Measurements from ENCODE around the gene ATP13A3.
"Not testable (repeated sequence)": the region's sequence is repeated elsewhere in the genome, so short reads cannot be mapped to it uniquely, and the experiment has no call there.

The ATP13A3 gene

GRCh38 chr3:194508491-194509453, 22.0 kb upstream of the ATP13A3 start:
- no peak for DNase-seq (ENCODE audit: low spot score)
- Mint-ChIP-seq H3K9me3 (no peaks in the 10 kb centered on the region), H3K27ac (no peak overlapping the region), H3K4me1 (ENCODE audit: low read depth) (no peaks in the 10 kb centered on the region), H3K36me3 (ENCODE audit: low read depth) (peaks cover 4% of the 10 kb centered on the region), H3K27me3 (ENCODE audit: low read depth) (no peaks in the 10 kb centered on the region), H3K4me3 (no peak overlapping the region)

- Mint-ChIP-seq H3K27me3 (ENCODE audit: low read depth) (no peaks in the 10 kb centered on the region), H3K36me3 (ENCODE audit: low read depth) (peaks cover 4% of the 10 kb centered on the region), H3K27ac (no peak overlapping the region), H3K4me3 (no peak overlapping the region), H3K9me3 (no peaks in the 10 kb centered on the region), H3K4me1 (ENCODE audit: low read depth) (no peaks in the 10 kb centered on the region)
- no peak for DNase-seq (ENCODE audit: low spot score)
Observed at GRCh38 chr3:194507571-194507970, 20.8 kb upstream of the ATP13A3 start.

GRCh38 chr3:194505791-194506415, 19.1 kb upstream of the ATP13A3 start:
- no peaks in the 10 kb centered on the region for H3K9me3 Mint-ChIP-seq
- no peaks in the 10 kb centered on the region for H3K27me3 Mint-ChIP-seq (ENCODE audit: low read depth)
- H3K36me3 Mint-ChIP-seq (ENCODE audit: low read depth) = peaks cover 5% of the 10 kb centered on the region
- no peak for DNase-seq (ENCODE audit: low spot score)
- H3K4me1 Mint-ChIP-seq (ENCODE audit: low read depth) = no peaks in the 10 kb centered on the region
- H3K4me3 Mint-ChIP-seq = no peak overlapping the region
- H3K27ac Mint-ChIP-seq = no peak overlapping the region

- Mint-ChIP-seq H3K4me1 (ENCODE audit: low read depth) (no peaks in the 10 kb centered on the region), H3K4me3 (no peak overlapping the region), H3K27ac (no peak overlapping the region), H3K9me3 (no peaks in the 10 kb centered on the region), H3K27me3 (ENCODE audit: low read depth) (no peaks in the 10 kb centered on the region), H3K36me3 (ENCODE audit: low read depth) (peaks cover 9% of the 10 kb centered on the region)
- DNase-seq (ENCODE audit: low spot score) = no peak
Observed at GRCh38 chr3:194504861-194505260, 18.1 kb upstream of the ATP13A3 start.

DNA sequence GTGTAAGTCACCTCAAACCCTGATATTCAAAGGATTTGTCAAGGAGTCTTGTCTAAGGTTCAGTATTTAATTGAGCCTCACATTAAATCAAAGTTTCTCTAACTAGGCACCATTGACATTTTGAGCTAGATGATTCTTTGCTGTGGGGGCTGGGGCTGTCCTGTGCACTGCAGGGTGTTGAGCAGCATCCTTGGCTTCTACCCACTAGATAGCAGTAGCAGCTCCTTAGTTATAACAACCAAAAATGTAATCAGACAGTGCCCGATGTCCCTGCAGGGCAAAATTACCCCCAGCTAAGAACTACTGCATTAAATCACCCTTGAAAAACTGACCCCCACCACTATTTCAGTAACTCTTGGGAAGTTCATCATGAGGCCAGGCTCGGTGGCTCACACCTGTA, 17.3 kb upstream of the ATP13A3 start:
- Mint-ChIP-seq H3K27me3 (ENCODE audit: low read depth) (no peaks in the 10 kb centered on the region), H3K27ac (no peak overlapping the region), H3K9me3 (no peaks in the 10 kb centered on the region), H3K36me3 (ENCODE audit: low read depth) (peaks cover 9% of the 10 kb centered on the region), H3K4me3 (no peak overlapping the region), H3K4me1 (ENCODE audit: low read depth) (no peaks in the 10 kb centered on the region)
- no peak for DNase-seq (ENCODE audit: low spot score)

GRCh38 chr3:194503081-194503531, 16.3 kb upstream of the ATP13A3 start:
- Mint-ChIP-seq H3K4me3 (no peak overlapping the region), H3K27me3 (ENCODE audit: low read depth) (no peaks in the 10 kb centered on the region), H3K36me3 (ENCODE audit: low read depth) (peaks cover 9% of the 10 kb centered on the region), H3K4me1 (ENCODE audit: low read depth) (no peaks in the 10 kb centered on the region), H3K27ac (no peak overlapping the region), H3K9me3 (no peaks in the 10 kb centered on the region)
- no peak for DNase-seq (ENCODE audit: low spot score)

DNA sequence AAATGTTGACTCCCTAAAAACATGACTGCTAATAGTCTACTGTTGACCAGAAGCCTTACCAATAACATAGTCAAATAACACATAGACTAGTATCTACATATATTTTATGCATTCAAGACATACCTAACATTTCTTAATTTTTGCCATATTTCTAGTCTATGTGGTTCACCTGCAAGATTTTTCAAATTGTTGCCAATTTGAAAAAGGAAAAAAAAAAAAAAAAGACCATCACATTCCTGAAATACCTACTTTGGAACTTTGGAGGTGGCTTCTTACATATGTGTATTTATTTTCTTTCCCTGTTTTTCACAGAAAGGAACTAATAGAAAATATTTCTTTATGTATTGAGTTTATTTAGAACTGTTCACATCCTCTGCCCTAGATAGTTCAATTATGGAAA, 13.4 kb upstream of the ATP13A3 start:
- H3K27ac Mint-ChIP-seq = no peak overlapping the region
- H3K9me3 Mint-ChIP-seq = no peaks in the 10 kb centered on the region
- peaks cover 8% of the 10 kb centered on the region for H3K4me1 Mint-ChIP-seq (ENCODE audit: low read depth)
- no peak for DNase-seq (ENCODE audit: low spot score)
- H3K36me3 Mint-ChIP-seq (ENCODE audit: low read depth) = peaks cover 11% of the 10 kb centered on the region
- H3K27me3 Mint-ChIP-seq (ENCODE audit: low read depth) = no peaks in the 10 kb centered on the region
- H3K4me3 Mint-ChIP-seq = no peak overlapping the region

DNA sequence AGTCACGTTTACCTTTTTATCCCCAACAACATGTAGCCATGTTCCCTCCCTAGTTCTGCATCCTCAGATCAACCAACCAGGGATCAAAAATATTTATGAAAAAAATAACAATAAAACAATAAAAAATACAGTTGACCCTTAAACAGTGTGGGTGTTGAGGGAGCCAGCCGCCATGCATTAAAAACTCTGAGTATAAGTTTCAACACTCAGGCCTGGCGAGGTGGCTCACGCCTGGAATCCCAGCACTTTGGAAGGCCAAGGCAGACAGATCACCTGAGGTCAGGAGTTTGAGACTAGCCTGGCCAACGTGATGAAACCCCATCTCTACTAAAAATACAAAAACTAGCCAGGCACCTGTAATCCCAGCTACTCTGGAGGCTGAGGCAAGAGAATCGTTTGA, 12.7 kb upstream of the ATP13A3 start:
- not testable (repeated sequence) for H3K27ac Mint-ChIP-seq; H3K9me3 Mint-ChIP-seq; H3K4me3 Mint-ChIP-seq; DNase-seq (ENCODE audit: low spot score); H3K27me3 Mint-ChIP-seq (ENCODE audit: low read depth); H3K4me1 Mint-ChIP-seq (ENCODE audit: low read depth)
- peaks cover 11% of the 10 kb centered on the region for H3K36me3 Mint-ChIP-seq (ENCODE audit: low read depth)

DNA sequence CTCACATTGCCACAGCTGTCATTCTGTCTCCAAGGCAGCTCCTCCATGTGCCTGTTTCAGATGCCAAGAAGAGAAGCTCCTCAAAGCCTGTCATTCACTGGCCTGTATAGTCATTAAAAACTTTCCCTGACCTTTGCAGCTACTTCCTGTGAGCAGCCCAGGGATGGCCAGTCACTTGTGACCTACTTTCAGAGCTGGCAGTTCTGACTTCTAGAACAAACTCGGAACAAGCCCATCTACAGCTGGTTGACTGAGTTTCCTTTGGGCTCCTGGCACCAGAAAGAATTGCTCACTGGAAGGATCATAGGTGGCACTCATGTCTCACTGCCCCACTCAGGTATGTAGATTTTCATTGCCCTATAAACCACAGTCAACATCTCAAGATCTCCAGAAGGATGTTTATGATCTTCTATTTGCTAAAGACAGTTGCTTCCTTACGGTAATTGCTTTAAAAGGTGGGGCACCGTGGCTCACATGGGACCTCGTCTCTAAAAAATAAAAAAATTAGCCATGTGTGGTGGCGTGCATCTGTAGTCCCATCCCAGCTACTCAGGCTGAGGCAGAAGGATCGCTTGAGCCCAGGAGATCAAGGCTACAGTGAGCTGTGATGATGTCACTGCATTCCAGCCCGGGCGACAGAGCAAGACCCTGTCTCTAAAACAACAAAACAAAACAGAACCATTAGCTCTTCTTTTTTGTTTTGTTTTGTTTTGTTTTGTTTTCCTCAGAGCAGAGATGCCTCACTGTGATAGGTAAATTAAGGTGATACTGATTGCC, 11.2 kb upstream of the ATP13A3 start:
- DNase-seq (ENCODE audit: low spot score) = no peak
- Mint-ChIP-seq H3K36me3 (ENCODE audit: low read depth) (peaks cover 13% of the 10 kb centered on the region), H3K4me1 (ENCODE audit: low read depth) (peaks cover 17% of the 10 kb centered on the region), H3K9me3 (no peaks in the 10 kb centered on the region), H3K27ac (no peak overlapping the region), H3K27me3 (ENCODE audit: low read depth) (no peaks in the 10 kb centered on the region), H3K4me3 (no peak overlapping the region)

DNA sequence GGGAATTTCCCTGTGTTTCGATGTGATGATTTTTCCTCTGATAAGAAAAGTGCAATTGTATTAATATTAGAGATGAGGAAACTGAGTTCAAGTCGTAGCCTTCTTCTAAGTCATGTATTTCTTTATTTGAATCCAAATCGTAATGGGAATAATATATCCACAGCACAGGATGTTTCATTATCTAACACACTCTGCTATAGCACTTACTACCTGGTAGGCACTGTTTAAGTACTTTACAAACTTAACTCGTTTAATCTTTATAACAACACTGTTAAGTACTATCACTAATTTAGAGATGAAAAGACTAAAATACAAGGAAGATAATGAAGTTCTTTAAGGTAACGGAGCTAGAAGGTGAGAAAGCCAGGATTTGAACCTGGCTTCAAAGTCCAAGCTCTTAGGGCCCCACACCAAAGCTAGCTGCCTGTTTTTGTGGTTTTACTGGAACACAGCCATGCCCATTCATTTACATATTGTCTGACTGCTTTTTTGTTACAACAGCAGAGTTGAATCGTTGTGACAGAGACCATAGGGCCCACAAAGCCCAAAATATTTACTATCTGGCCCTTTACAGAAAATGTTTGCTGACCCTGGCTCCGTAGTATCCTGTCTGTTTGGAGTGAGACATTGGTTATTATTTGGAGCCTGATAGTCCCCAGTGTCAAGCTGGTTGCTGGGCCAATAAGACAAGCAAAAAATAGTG, 9.6 kb upstream of the ATP13A3 start:
- DNase-seq (ENCODE audit: low spot score) = no peak
- Mint-ChIP-seq H3K9me3 (no peaks in the 10 kb centered on the region), H3K27me3 (ENCODE audit: low read depth) (no peaks in the 10 kb centered on the region), H3K4me3 (no peak overlapping the region), H3K36me3 (ENCODE audit: low read depth) (peaks cover 13% of the 10 kb centered on the region), H3K4me1 (ENCODE audit: low read depth) (peaks cover 18% of the 10 kb centered on the region), H3K27ac (no peak overlapping the region)

DNA sequence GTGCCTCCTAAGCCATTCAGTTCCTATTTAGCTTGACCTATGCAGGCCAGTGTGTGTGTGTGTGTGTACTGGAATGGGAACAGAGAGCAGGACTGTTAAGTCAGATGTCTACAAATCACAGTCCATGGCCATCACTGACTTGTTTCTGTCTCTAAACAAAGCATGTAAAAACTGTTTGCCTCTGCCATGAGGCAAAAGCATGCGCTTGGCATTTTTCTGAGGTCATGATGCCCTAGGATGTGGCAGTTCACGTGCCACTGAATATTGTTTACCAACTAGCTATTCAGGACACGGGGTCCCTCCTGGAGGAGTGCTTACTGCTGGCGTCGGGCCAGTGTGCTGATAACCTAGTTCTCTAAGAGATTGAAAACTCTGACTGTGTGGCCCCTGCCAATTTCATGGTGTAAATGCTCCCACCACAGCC, 8.2 kb upstream of the ATP13A3 start:
- Mint-ChIP-seq H3K27me3 (ENCODE audit: low read depth) (no peaks in the 10 kb centered on the region), H3K4me1 (ENCODE audit: low read depth) (peaks cover 26% of the 10 kb centered on the region), H3K4me3 (no peak overlapping the region), H3K36me3 (ENCODE audit: low read depth) (peaks cover 14% of the 10 kb centered on the region), H3K27ac (no peak overlapping the region), H3K9me3 (no peaks in the 10 kb centered on the region)
- DNase-seq (ENCODE audit: low spot score) = no peak

DNA sequence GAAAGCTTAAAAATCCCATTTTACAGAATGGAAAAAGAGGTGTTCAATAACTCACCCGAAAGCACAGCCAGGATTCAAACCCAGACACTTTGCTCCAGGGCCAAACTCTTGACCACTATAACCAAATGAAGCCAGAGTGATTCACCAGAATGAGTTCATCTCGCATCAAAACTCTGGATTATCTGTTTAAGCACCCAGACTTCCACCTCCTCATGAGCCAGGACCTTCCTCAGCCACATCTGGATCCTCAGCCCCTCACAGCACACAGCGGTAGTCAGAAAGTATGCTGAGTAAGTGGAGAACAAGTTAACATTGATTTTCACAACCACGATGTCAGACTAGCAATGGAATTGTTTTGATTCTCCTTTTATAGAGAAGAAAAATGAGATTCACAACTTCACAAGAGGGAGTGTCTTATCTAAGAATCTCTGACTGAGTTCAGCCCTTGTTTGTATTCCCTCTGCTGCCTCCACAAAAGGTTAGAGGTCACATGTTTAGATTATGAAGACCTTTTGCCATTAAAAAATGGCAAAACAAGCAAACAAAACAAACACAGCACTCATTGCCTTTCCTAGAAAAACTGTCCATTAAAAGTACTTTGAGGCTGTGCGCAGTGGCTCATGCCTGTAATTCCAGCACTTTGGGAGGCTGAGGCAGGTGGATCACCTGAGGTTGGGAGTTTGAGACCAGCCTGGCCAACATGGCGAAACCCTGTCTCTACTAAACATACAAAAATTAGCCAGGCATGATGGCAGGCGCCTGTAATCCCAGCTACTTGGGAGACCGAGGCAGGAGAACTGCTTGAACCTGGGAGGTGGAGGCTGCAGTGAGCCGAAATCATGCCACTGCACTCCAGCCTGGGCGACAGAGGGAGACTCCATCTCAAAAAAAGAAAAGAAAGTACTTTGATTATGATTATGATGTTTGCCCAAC, 7.5 kb upstream of the ATP13A3 start:
- not testable (repeated sequence) for H3K27ac Mint-ChIP-seq; H3K27me3 Mint-ChIP-seq (ENCODE audit: low read depth); H3K4me3 Mint-ChIP-seq; H3K9me3 Mint-ChIP-seq; DNase-seq (ENCODE audit: low spot score)
- peaks cover 32% of the 10 kb centered on the region for H3K4me1 Mint-ChIP-seq (ENCODE audit: low read depth)
- peaks cover 16% of the 10 kb centered on the region for H3K36me3 Mint-ChIP-seq (ENCODE audit: low read depth)

DNA sequence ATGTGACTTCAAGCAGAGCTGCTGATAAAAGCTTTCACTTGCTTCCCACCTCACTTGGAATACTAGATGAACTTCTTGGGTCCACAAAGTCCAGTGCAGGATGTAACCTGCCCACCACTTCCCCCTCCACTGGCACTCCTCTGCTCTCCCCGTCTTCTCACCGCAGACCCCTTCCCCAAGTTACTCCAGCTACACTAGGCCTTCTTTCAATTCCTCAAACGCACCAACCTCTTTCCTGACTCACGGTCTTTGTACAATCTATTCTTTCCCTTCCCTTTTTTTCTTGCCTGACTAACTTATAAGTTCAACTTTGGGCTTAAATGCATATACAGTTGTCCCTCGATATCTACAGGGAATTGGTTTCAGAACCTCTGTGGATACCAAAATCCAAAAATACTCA, 5.2 kb upstream of the ATP13A3 start:
- no peak overlapping the region for H3K27ac Mint-ChIP-seq
- H3K27me3 Mint-ChIP-seq (ENCODE audit: low read depth) = no peaks in the 10 kb centered on the region
- no peak for DNase-seq (ENCODE audit: low spot score)
- H3K36me3 Mint-ChIP-seq (ENCODE audit: low read depth) = peaks cover 21% of the 10 kb centered on the region
- no peak overlapping the region for H3K4me3 Mint-ChIP-seq
- peaks cover 48% of the 10 kb centered on the region for H3K4me1 Mint-ChIP-seq (ENCODE audit: low read depth)
- no peaks in the 10 kb centered on the region for H3K9me3 Mint-ChIP-seq

Data from T-helper 2 cell treated with Interferon-gamma antibody and Interleukin-4, amounts not matched to agents 5 μg/mL and 100 μg/mL, for 36 hours (primary cell).